Nephron (organoid): ENCODE results near the gene RPLP2.

Experiments
- H3K27ac Mint-ChIP-seq, 3 experiments: 2 replicates each; pipeline ENCODE4 v1.8.0; 2020; ENCODE audit warnings: mixed read lengths in 3 of 3, mild to moderate bottlenecking in 2 of 3, moderate library complexity in 1 of 3
- H3K27me3 Mint-ChIP-seq: 2 replicates; pipeline ENCODE4 v1.8.0; 2021; ENCODE audit warnings: low read depth, mild to moderate bottlenecking, moderate library complexity, mixed read lengths
- H3K36me3 Mint-ChIP-seq: 2 replicates; pipeline ENCODE4 v1.8.0; 2020; ENCODE audit warnings: low read depth, mixed read lengths
- H3K4me1 Mint-ChIP-seq: 2 replicates; pipeline ENCODE4 v1.8.0; 2020; ENCODE audit warnings: mixed read lengths
- H3K4me3 Mint-ChIP-seq, 3 experiments: 2 replicates each; pipeline ENCODE4 v1.8.0; 2020; ENCODE audit warnings: mild to moderate bottlenecking in 3 of 3, mixed read lengths in 3 of 3, moderate library complexity in 2 of 3
- H3K9me3 Mint-ChIP-seq: 2 replicates; pipeline ENCODE4 v1.8.0; 2020; ENCODE audit warnings: mixed read lengths
- TF ChIP-seq, protein P1 (sequence below), 3 experiments: fragments of 200-600 bp; sonication (generic); IDR thresholded peaks; one replicate each; pipeline ENCODE4 v1.5.0; 2021; ENCODE audit warnings: antibody characterized with exemption in 3 of 3; ENCODE audit not compliant: unreplicated experiment in 3 of 3

Gene RPLP2

DNA sequence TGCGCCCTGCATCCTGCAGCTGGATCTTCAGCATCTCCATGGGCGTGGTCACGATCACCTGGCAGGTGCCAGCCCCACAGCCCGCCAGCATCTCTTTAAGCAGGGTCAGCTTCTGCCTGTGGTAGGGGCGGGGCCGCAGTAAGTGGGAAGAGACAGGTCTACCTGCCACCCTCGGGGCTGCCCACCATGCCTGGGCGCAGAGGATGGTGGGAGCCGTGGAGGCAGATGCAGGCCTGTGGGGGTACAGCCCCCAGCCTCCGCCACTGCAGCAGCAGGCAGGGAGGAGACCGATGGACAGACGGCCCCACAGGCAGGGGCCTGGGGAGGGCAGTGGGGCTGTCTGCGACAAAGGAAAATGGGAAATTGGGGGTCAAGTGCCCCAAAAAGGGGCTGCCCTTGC is 16.9 kb upstream of the RPLP2 start:
- peaks cover 3% of the 10 kb centered on the region for H3K36me3 Mint-ChIP-seq
- TF ChIP-seq, protein P1, sequence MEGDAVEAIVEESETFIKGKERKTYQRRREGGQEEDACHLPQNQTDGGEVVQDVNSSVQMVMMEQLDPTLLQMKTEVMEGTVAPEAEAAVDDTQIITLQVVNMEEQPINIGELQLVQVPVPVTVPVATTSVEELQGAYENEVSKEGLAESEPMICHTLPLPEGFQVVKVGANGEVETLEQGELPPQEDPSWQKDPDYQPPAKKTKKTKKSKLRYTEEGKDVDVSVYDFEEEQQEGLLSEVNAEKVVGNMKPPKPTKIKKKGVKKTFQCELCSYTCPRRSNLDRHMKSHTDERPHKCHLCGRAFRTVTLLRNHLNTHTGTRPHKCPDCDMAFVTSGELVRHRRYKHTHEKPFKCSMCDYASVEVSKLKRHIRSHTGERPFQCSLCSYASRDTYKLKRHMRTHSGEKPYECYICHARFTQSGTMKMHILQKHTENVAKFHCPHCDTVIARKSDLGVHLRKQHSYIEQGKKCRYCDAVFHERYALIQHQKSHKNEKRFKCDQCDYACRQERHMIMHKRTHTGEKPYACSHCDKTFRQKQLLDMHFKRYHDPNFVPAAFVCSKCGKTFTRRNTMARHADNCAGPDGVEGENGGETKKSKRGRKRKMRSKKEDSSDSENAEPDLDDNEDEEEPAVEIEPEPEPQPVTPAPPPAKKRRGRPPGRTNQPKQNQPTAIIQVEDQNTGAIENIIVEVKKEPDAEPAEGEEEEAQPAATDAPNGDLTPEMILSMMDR (IDR thresholded peaks at IDR 0.05; ENCODE audit: unreplicated experiment in 3 of 3): no peak
- no peak overlapping the region for H3K4me3 Mint-ChIP-seq
- no peak overlapping the region for H3K27ac Mint-ChIP-seq
- H3K4me1 Mint-ChIP-seq: peaks cover 14% of the 10 kb centered on the region
- H3K27me3 Mint-ChIP-seq: no peaks in the 10 kb centered on the region
- no peaks in the 10 kb centered on the region for H3K9me3 Mint-ChIP-seq

DNA sequence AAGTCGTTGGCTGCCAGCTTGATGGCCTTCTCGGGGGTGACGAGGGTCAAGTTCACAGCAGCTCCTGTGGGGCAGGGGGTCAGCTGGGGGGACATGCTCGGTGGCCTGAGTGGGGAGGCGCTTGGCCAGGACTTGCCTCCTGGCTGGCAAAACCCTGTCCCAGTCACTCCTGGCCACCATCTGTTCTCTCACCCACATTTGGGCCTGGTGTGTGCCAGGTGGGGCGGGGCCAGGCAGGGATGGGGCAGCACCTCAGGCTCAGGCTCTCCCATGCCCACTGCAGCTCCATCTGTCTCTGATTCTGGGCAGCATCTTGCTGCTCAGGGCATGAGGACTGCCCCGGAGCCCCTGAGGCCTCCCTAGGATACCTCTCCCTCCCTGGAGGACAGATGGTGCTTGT is 16.2 kb upstream of the RPLP2 start:
- no peak overlapping the region for H3K4me3 Mint-ChIP-seq
- H3K9me3 Mint-ChIP-seq: no peaks in the 10 kb centered on the region
- H3K4me1 Mint-ChIP-seq: peaks cover 14% of the 10 kb centered on the region
- no peak overlapping the region for H3K27ac Mint-ChIP-seq
- H3K36me3 Mint-ChIP-seq: peaks cover 3% of the 10 kb centered on the region
- H3K27me3 Mint-ChIP-seq: no peaks in the 10 kb centered on the region
- TF ChIP-seq, protein P1 (IDR thresholded peaks at IDR 0.05; ENCODE audit: unreplicated experiment in 3 of 3): no peak

DNA sequence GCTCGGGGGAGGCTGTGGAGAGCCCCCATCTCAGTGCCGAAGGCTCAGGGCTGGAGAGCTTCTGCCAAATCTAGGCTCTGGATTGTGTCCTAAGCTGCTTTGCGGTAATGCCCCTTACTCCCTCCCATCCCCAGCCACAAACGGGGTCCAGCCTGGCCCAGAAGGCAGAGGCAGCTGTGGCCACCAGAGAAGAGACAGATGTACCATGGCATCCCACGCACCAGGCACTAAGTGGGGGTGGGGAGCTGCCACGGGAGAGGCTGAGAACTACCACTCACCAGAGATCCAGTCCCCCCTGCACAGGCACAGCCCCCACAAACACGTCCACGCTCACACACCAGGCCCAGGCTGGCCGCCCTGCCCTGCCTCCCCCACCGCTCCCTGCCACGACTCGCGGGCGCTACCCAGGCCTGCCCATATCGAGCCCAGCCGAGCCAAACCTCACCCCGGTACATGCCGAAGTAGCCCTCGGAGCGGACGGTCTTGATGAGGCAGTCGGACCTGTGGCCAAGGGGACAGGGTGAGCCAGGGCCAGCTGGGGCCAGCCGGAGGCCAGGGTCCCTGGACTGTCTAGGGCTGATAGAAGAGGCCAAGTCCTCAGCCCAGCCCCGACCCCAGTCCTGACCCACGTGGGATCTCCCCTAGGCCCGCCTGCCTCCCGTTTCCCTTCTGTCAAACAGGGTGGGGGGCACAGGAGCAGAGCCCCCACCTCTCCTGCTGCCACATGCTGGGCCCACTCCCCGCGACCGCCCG is 15.6 kb upstream of the RPLP2 start:
- TF ChIP-seq, protein P1 (IDR thresholded peaks at IDR 0.05; ENCODE audit: unreplicated experiment in 3 of 3): no peak
- peaks cover 14% of the 10 kb centered on the region for H3K4me1 Mint-ChIP-seq
- peak overlapping the region; percentile 25 to 46 (median 40) for H3K4me3 Mint-ChIP-seq
- no peaks in the 10 kb centered on the region for H3K27me3 Mint-ChIP-seq
- peak overlapping the region in 1 of 3 experiments; percentile 31 for H3K27ac Mint-ChIP-seq
- H3K9me3 Mint-ChIP-seq: no peaks in the 10 kb centered on the region
- peaks cover 3% of the 10 kb centered on the region for H3K36me3 Mint-ChIP-seq

DNA sequence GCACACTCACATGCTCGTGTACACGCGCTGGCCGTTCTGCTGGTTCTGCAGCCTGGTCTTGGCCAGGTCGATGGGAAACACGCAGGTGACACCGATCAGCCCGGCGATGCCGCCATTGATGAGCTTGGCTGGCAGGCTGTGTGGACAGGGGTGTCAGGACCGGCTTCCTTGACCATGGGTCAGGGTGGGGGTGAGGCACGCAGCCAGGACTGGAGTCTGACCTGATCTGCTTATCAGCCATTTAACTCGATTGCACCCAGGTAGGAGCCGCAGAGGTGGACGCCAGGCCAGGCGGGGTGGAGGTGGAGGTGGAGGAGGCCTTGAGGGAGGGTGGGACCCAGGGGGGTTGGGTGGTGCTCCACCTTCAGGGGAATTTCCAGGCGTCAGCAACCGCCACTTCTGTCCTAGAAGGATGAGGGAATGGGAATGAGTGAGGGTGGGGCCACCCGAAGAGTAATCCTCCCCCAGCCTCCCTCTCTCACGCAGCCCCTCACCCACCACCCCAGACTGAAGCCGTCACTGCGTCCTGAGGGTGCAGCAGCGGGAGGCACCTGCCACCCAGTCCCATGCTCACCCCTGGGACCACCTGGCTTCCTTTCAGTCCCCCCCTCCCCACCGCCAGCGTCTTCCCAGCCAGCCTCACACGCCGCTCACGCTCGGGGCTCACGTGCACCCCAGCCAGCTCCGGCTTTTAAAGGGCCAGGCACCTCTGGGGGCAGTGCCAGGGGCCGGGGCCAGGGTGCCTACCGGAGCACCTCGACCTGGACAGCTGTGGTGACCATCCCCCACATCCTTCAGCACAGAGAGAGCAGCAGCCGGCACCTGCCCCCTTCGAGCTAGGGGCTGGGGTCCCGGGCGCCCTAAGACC is 14.8 kb upstream of the RPLP2 start:
- peaks cover 3% of the 10 kb centered on the region for H3K36me3 Mint-ChIP-seq
- H3K4me3 Mint-ChIP-seq: peak overlapping the region; percentile 41 to 59 (median 55)
- TF ChIP-seq, protein P1 (IDR thresholded peaks at IDR 0.05; ENCODE audit: unreplicated experiment in 3 of 3): no peak
- no peaks in the 10 kb centered on the region for H3K9me3 Mint-ChIP-seq
- peaks cover 14% of the 10 kb centered on the region for H3K4me1 Mint-ChIP-seq
- no peaks in the 10 kb centered on the region for H3K27me3 Mint-ChIP-seq
- H3K27ac Mint-ChIP-seq: no peak overlapping the region

DNA sequence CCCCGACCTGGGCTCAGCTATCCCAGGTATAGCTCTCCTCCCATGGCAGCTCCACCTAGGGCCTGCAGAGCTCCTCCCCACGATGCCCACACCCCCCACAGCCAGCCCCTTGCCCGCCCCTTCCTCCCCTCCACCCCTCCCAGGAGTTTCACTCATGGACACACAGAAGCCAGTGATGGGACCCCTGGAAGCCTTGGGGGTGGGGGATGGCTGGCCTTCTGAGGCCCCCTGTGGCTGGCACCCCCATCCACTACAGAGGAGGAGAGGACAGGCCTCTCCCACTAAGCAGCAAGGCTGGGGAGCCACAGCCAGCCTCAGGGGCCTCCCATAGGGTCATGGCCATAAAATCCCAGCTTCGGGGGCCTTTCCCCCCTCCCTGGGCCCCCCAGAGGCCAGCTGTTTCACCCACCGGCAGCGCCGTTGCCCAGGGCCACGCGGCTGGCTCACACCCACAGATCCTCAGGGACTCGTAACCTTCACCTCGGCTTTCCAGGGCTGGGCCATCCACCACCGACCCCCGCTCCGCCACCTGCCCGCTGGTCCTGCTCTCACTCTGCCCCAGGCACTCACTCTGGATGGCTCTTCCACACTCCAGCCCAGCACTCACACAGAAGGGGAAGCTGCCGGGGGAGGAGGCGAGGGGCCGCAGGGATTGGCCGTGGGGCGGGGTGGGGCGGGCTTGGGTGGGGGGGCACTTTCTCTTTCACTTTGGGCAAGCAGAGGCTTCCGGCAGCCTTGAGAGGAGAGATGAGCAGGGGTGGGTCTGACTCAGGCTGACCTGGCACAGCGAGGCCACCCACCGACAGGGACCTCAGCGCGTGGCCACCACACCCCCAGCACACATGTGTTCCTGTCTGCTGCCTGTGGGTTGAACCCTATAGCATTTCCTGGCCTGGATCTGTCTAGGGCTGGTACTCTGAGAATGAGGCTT is 13.9 kb upstream of the RPLP2 start:
- Mint-ChIP-seq H3K27me3 (no peaks in the 10 kb centered on the region), H3K4me1 (peaks cover 14% of the 10 kb centered on the region), H3K36me3 (peaks cover 3% of the 10 kb centered on the region), H3K9me3 (no peaks in the 10 kb centered on the region), H3K4me3 (peak overlapping the region; percentile 91 to 95 (median 94)), H3K27ac (peak overlapping the region; percentile 87 to 94 (median 89))
- TF ChIP-seq, protein P1 (IDR thresholded peaks at IDR 0.05; ENCODE audit: unreplicated experiment in 3 of 3): no peak
